SK-N-SH treated with all-trans-retinoic acid at 6 μM for 48 hours (cell line): ENCODE data around the gene UST.

ENCODE experiments used
- ATAC-seq: fragments of 200-7000 bp; cut with Tn5 transposase; 3 replicates; pipeline ENCODE4 v1.9.1; 2020; ENCODE audit warnings: mild to moderate bottlenecking, moderate library complexity
- ARNTL ChIP-seq: fragments of 450-650 bp; formaldehyde crosslinking; IDR thresholded peaks from 2 replicates; pipeline ENCODE4 v1.5.0; 2020; ENCODE audit warnings: low read depth, mild to moderate bottlenecking, moderate library complexity, borderline replicate concordance
- CREB5 ChIP-seq: fragments of 250-450 bp; sonication (Bioruptor Pico); IDR thresholded peaks from 2 replicates; pipeline ENCODE4 v1.5.1; 2020; ENCODE audit warnings: low read depth, mild to moderate bottlenecking, moderate library complexity
- CSDC2 ChIP-seq: fragments of 250-450 bp; sonication (Bioruptor Pico); IDR thresholded peaks from 2 replicates; pipeline ENCODE4 v1.5.0; 2020; ENCODE audit warnings: mild to moderate bottlenecking, moderate library complexity
- CSRNP3 ChIP-seq: fragments of 250-450 bp; sonication (Bioruptor Pico); IDR thresholded peaks from 2 replicates; pipeline ENCODE4 v1.5.1; 2021; ENCODE audit warnings: mild to moderate bottlenecking, moderate library complexity
- ESRRG ChIP-seq: fragments of 250-450 bp; sonication (Bioruptor Pico); IDR thresholded peaks from 2 replicates; pipeline ENCODE4 v1.6.1; 2021; ENCODE audit warnings: mild to moderate bottlenecking
- GLIS3 ChIP-seq: fragments of 250-450 bp; sonication (Bioruptor Pico); IDR thresholded peaks from 2 replicates; pipeline ENCODE4 v1.5.0; 2020; ENCODE audit warnings: mild to moderate bottlenecking, moderate library complexity
- ISL1 ChIP-seq: fragments of 250-450 bp; sonication (Bioruptor Pico); IDR thresholded peaks from 2 replicates; pipeline ENCODE4 v2.1.2; 2022; ENCODE audit warnings: mild to moderate bottlenecking, moderate library complexity
- OSR1 ChIP-seq: fragments of 250-450 bp; sonication (Bioruptor Pico); IDR thresholded peaks from 2 replicates; pipeline ENCODE4 v1.8.0; 2022; ENCODE audit warnings: moderate library complexity, mild to moderate bottlenecking, inconsistent platforms
- PATZ1 ChIP-seq: fragments of 250-450 bp; sonication (Bioruptor Pico); IDR thresholded peaks from 2 replicates; pipeline ENCODE4 v1.8.0; 2020; ENCODE audit warnings: mild to moderate bottlenecking, moderate library complexity, borderline replicate concordance
- POU6F1 ChIP-seq: fragments of 250-450 bp; sonication (Bioruptor Pico); IDR thresholded peaks from 2 replicates; pipeline ENCODE4 v1.8.0; 2021; ENCODE audit warnings: low read depth, mild to moderate bottlenecking, moderate library complexity, borderline replicate concordance
- PPARA ChIP-seq: fragments of 250-450 bp; sonication (Bioruptor Pico); IDR thresholded peaks from 2 replicates; pipeline ENCODE4 v1.5.0; 2020; ENCODE audit warnings: mild to moderate bottlenecking, borderline replicate concordance
- RARB ChIP-seq: fragments of 250-450 bp; sonication (Bioruptor Pico); IDR thresholded peaks from 2 replicates; pipeline ENCODE4 v1.8.0; 2021; ENCODE audit warnings: mild to moderate bottlenecking, moderate library complexity
- SNAI2 ChIP-seq: fragments of 250-450 bp; sonication (Bioruptor Pico); IDR thresholded peaks from 2 replicates; pipeline ENCODE4 v1.5.0; 2020; ENCODE audit warnings: mild to moderate bottlenecking, moderate library complexity
- TCF4 ChIP-seq: fragments of 250-450 bp; sonication (Bioruptor Pico); IDR thresholded peaks from 2 replicates; pipeline ENCODE4 v1.8.0; 2021; ENCODE audit warnings: mild to moderate bottlenecking, moderate library complexity, borderline replicate concordance
- TSHZ2 ChIP-seq: fragments of 250-450 bp; sonication (Bioruptor Pico); IDR thresholded peaks from 2 replicates; pipeline ENCODE4 v1.5.0; 2020; ENCODE audit warnings: mild to moderate bottlenecking, moderate library complexity
- ZFP3 ChIP-seq: fragments of 250-450 bp; sonication (Bioruptor Pico); IDR thresholded peaks from 2 replicates; pipeline ENCODE4 v1.5.0; 2020; ENCODE audit warnings: mild to moderate bottlenecking, moderate library complexity
- ZFP30 ChIP-seq: fragments of 450-650 bp; formaldehyde crosslinking; IDR thresholded peaks from 2 replicates; pipeline ENCODE4 v1.5.0; 2022; ENCODE audit warnings: mild to moderate bottlenecking, moderate library complexity
- ZNF565 ChIP-seq: fragments of 450-650 bp; formaldehyde crosslinking; conservative IDR thresholded peaks from 2 replicates; pipeline ENCODE4 v1.5.0; 2020; ENCODE audit warnings: low read depth, mild to moderate bottlenecking, moderate library complexity
- ZNF70 ChIP-seq: fragments of 450-650 bp; formaldehyde crosslinking; IDR thresholded peaks from 2 replicates; pipeline ENCODE4 v1.5.0; 2020; ENCODE audit warnings: mild to moderate bottlenecking, moderate library complexity
- ZNF8 ChIP-seq: fragments of 450-650 bp; formaldehyde crosslinking; IDR thresholded peaks from 2 replicates; pipeline ENCODE4 v1.5.0; 2020; ENCODE audit warnings: mild to moderate bottlenecking, moderate library complexity

The UST gene

GRCh38 chr6:149013586-149014344 is 266.9 kb downstream of the UST start:
- peak; percentile 20; the same call in 1 of the 3 replicates for ATAC-seq
- TF ChIP-seq PPARA (CRISPR knock-in tag) (no peak), GLIS3 (no peak)

- peak; percentile 44 for ATAC-seq
- TF ChIP-seq SNAI2 (no peak), ISL1 (CRISPR knock-in tag) (0 out of 2 replicates have a peak, but pooled peaks have one; percentile 19)
These were observed 268.1 kb downstream of the UST start for GRCh38 chr6:149014631-149015534.

GRCh38 chr6:149015535-149016525 is 269.0 kb downstream of the UST start:
- TF ChIP-seq CSDC2 (CRISPR knock-in tag) (no peak), ISL1 (CRISPR knock-in tag) (no peak), CREB5 (CRISPR knock-in tag) (no peak), ZNF565 (CRISPR knock-in tag) (no peak), ZNF70 (no peak), CSRNP3 (no peak), ZFP30 (CRISPR knock-in tag) (no peak), OSR1 (CRISPR knock-in tag) (no peak), ZNF8 (no peak), POU6F1 (CRISPR knock-in tag) (no peak), ESRRG (CRISPR knock-in tag) (no peak), RARB (no peak), GLIS3 (no peak), ZFP3 (CRISPR knock-in tag) (no peak), ARNTL (CRISPR knock-in tag) (no peak), PATZ1 (CRISPR knock-in tag) (no peak), TSHZ2 (no peak), TCF4 (CRISPR knock-in tag) (no peak)

More at GRCh38 chr6:149015535-149016525, 269.0 kb downstream of the UST start:
- peak; percentile 48 for ATAC-seq
